ENCODE results near the gene COL1A2.

DNA sequence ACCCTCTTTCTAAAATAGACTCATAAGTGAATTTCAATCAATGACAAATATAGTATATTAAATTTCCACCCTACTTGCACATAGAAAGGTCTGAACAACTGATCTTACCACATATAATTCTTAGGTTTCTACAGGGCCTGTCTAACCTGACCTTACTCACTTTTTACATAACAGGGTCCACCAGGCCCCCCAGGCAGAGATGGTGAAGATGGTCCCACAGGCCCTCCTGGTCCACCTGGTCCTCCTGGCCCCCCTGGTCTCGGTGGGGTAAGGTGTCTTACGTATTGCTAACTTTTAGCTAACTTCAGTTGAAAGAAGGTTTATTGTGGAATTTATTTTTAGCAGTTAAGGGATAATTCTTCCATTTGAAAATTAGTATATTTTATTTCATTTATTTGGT, 5.3 kb downstream of the COL1A2 start:
- TF ChIP-seq, protein P1, sequence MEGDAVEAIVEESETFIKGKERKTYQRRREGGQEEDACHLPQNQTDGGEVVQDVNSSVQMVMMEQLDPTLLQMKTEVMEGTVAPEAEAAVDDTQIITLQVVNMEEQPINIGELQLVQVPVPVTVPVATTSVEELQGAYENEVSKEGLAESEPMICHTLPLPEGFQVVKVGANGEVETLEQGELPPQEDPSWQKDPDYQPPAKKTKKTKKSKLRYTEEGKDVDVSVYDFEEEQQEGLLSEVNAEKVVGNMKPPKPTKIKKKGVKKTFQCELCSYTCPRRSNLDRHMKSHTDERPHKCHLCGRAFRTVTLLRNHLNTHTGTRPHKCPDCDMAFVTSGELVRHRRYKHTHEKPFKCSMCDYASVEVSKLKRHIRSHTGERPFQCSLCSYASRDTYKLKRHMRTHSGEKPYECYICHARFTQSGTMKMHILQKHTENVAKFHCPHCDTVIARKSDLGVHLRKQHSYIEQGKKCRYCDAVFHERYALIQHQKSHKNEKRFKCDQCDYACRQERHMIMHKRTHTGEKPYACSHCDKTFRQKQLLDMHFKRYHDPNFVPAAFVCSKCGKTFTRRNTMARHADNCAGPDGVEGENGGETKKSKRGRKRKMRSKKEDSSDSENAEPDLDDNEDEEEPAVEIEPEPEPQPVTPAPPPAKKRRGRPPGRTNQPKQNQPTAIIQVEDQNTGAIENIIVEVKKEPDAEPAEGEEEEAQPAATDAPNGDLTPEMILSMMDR (IDR thresholded peaks at IDR 0.05 in 2 of 3, conservative IDR thresholded peaks at IDR 0.05 in 1 of 3; ENCODE audit: borderline replicate concordance in 1 of 3, insufficient read depth in 1 of 3, low read depth in 2 of 3, low read length in 2 of 3) = no peak
- TF ChIP-seq EZH2 (IDR thresholded peaks at IDR 0.05) (no peak), TCF7L2 (IDR thresholded peaks at IDR 0.05; ENCODE audit: borderline replicate concordance, extremely low read depth, insufficient read depth, insufficient read length) (no peak), EZH2phosphoT487 (IDR thresholded peaks at IDR 0.05; ENCODE audit: borderline replicate concordance) (no peak), POLR2A (IDR thresholded peaks at IDR 0.05; ENCODE audit: borderline replicate concordance, extremely low read depth, insufficient read depth, insufficient read length) (no peak), ZFX (IDR thresholded peaks at IDR 0.05) (no peak), POLR2AphosphoS5 (IDR thresholded peaks at IDR 0.05; ENCODE audit: low read depth, low read length) (no peak), SIN3A (IDR thresholded peaks at IDR 0.05; ENCODE audit: low read depth) (no peak), RAD21 (IDR thresholded peaks at IDR 0.05; ENCODE audit: low read depth) (no peak), SP1 (IDR thresholded peaks at IDR 0.05; ENCODE audit: low read depth) (no peak)
- TF ChIP-seq, protein P2, sequence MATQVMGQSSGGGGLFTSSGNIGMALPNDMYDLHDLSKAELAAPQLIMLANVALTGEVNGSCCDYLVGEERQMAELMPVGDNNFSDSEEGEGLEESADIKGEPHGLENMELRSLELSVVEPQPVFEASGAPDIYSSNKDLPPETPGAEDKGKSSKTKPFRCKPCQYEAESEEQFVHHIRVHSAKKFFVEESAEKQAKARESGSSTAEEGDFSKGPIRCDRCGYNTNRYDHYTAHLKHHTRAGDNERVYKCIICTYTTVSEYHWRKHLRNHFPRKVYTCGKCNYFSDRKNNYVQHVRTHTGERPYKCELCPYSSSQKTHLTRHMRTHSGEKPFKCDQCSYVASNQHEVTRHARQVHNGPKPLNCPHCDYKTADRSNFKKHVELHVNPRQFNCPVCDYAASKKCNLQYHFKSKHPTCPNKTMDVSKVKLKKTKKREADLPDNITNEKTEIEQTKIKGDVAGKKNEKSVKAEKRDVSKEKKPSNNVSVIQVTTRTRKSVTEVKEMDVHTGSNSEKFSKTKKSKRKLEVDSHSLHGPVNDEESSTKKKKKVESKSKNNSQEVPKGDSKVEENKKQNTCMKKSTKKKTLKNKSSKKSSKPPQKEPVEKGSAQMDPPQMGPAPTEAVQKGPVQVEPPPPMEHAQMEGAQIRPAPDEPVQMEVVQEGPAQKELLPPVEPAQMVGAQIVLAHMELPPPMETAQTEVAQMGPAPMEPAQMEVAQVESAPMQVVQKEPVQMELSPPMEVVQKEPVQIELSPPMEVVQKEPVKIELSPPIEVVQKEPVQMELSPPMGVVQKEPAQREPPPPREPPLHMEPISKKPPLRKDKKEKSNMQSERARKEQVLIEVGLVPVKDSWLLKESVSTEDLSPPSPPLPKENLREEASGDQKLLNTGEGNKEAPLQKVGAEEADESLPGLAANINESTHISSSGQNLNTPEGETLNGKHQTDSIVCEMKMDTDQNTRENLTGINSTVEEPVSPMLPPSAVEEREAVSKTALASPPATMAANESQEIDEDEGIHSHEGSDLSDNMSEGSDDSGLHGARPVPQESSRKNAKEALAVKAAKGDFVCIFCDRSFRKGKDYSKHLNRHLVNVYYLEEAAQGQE (IDR thresholded peaks at IDR 0.05; ENCODE audit: low read depth) = no peak

Measured in HCT116 (cell line).